T-helper 2 cell treated with Interferon-gamma antibody and Interleukin-4, amounts not matched to agents 5 μg/mL and 100 μg/mL, for 36 hours (primary cell): ENCODE data around the gene SH3RF2.
A peak's percentile ranks its signal among the peaks of the same experiment; 100 is the strongest.

Experiments used
- DNase-seq: peaks from one replicate; pipeline ENCODE4 v3.0.0; 2021; ENCODE audit warnings: low spot score
- H3K27ac Mint-ChIP-seq: one replicate; pipeline ENCODE4 v1.8.0; 2021; ENCODE audit warnings: mild to moderate bottlenecking, mixed read lengths
- H3K27me3 Mint-ChIP-seq: one replicate; pipeline ENCODE4 v1.8.0; 2021; ENCODE audit warnings: low read depth, mixed read lengths
- H3K36me3 Mint-ChIP-seq: one replicate; pipeline ENCODE4 v1.8.0; 2021; ENCODE audit warnings: low read depth, mixed read lengths
- H3K4me1 Mint-ChIP-seq: one replicate; pipeline ENCODE4 v1.8.0; 2021; ENCODE audit warnings: low read depth, mixed read lengths
- H3K4me3 Mint-ChIP-seq: one replicate; pipeline ENCODE4 v1.8.0; 2022; ENCODE audit warnings: mild to moderate bottlenecking, moderate library complexity, mixed read lengths
- H3K9me3 Mint-ChIP-seq: one replicate; pipeline ENCODE4 v1.8.0; 2021; ENCODE audit warnings: mixed read lengths

The SH3RF2 gene

GRCh38 chr5:145931718-145932117 is 4.7 kb upstream of the SH3RF2 start:
- H3K27ac Mint-ChIP-seq, result no peak overlapping the region
- no peaks in the 10 kb centered on the region for H3K9me3 Mint-ChIP-seq
- H3K36me3 Mint-ChIP-seq, result no peaks in the 10 kb centered on the region
- DNase-seq, result no peak
- H3K27me3 Mint-ChIP-seq, result peaks cover 37% of the 10 kb centered on the region
- H3K4me3 Mint-ChIP-seq, result no peak overlapping the region
- peaks cover 16% of the 10 kb centered on the region for H3K4me1 Mint-ChIP-seq

GRCh38 chr5:145934276-145934675 is 2.1 kb upstream of the SH3RF2 start:
- H3K9me3 Mint-ChIP-seq, result no peaks in the 10 kb centered on the region
- H3K27ac Mint-ChIP-seq, result no peak overlapping the region
- no peak overlapping the region for H3K4me3 Mint-ChIP-seq
- no peak for DNase-seq
- H3K27me3 Mint-ChIP-seq, result peaks cover 41% of the 10 kb centered on the region
- H3K36me3 Mint-ChIP-seq, result no peaks in the 10 kb centered on the region
- H3K4me1 Mint-ChIP-seq, result peaks cover 36% of the 10 kb centered on the region

- Mint-ChIP-seq H3K4me3 (peak overlapping the region; percentile 85), H3K27ac (peak overlapping the region; percentile 39)
- DNase-seq, result peak; percentile 56
Measured at GRCh38 chr5:145937432-145938250, 1.3 kb downstream of the SH3RF2 start.

GRCh38 chr5:145938776-145939539 is 2.6 kb downstream of the SH3RF2 start:
- Mint-ChIP-seq H3K27ac (no peak overlapping the region), H3K4me3 (no peak overlapping the region), H3K36me3 (no peaks in the 10 kb centered on the region), H3K9me3 (no peaks in the 10 kb centered on the region), H3K4me1 (peaks cover 68% of the 10 kb centered on the region), H3K27me3 (peaks cover 28% of the 10 kb centered on the region)
- DNase-seq, result no peak

More at GRCh38 chr5:145937432-145938250, 1.3 kb downstream of the SH3RF2 start:
- Mint-ChIP-seq H3K27me3 (peaks cover 40% of the 10 kb centered on the region), H3K9me3 (no peaks in the 10 kb centered on the region), H3K4me1 (peaks cover 60% of the 10 kb centered on the region), H3K36me3 (no peaks in the 10 kb centered on the region)

GRCh38 chr5:145939540-145940065 is 3.2 kb downstream of the SH3RF2 start:
- peaks cover 64% of the 10 kb centered on the region for H3K4me1 Mint-ChIP-seq
- H3K27ac Mint-ChIP-seq, result no peak overlapping the region
- H3K36me3 Mint-ChIP-seq, result no peaks in the 10 kb centered on the region
- peaks cover 21% of the 10 kb centered on the region for H3K27me3 Mint-ChIP-seq
- no peaks in the 10 kb centered on the region for H3K9me3 Mint-ChIP-seq
- no peak overlapping the region for H3K4me3 Mint-ChIP-seq
- no peak for DNase-seq

- no peak for DNase-seq
- Mint-ChIP-seq H3K4me3 (no peak overlapping the region), H3K27ac (no peak overlapping the region), H3K9me3 (no peaks in the 10 kb centered on the region), H3K4me1 (peaks cover 72% of the 10 kb centered on the region), H3K27me3 (peaks cover 15% of the 10 kb centered on the region), H3K36me3 (no peaks in the 10 kb centered on the region)
Measured at GRCh38 chr5:145941096-145941447, 4.7 kb downstream of the SH3RF2 start.

- H3K4me1 Mint-ChIP-seq, result peaks cover 72% of the 10 kb centered on the region
- peaks cover 10% of the 10 kb centered on the region for H3K27me3 Mint-ChIP-seq
Measured at GRCh38 chr5:145941448-145942130, 5.2 kb downstream of the SH3RF2 start.

GRCh38 chr5:145942201-145942600 is 5.8 kb downstream of the SH3RF2 start:
- DNase-seq, result no peak
- Mint-ChIP-seq H3K27me3 (peaks cover 10% of the 10 kb centered on the region), H3K36me3 (no peaks in the 10 kb centered on the region), H3K9me3 (no peaks in the 10 kb centered on the region), H3K4me1 (peaks cover 69% of the 10 kb centered on the region), H3K27ac (no peak overlapping the region), H3K4me3 (no peak overlapping the region)

More at GRCh38 chr5:145941448-145942130, 5.2 kb downstream of the SH3RF2 start:
- H3K4me3 Mint-ChIP-seq, result no peak overlapping the region
- H3K9me3 Mint-ChIP-seq, result no peaks in the 10 kb centered on the region
- DNase-seq, result peak; percentile 31
- no peak overlapping the region for H3K27ac Mint-ChIP-seq
- H3K36me3 Mint-ChIP-seq, result no peaks in the 10 kb centered on the region

- Mint-ChIP-seq H3K27me3 (peaks cover 10% of the 10 kb centered on the region), H3K27ac (no peak overlapping the region), H3K36me3 (no peaks in the 10 kb centered on the region), H3K4me1 (peaks cover 66% of the 10 kb centered on the region), H3K4me3 (no peak overlapping the region), H3K9me3 (no peaks in the 10 kb centered on the region)
- DNase-seq, result no peak
Measured at GRCh38 chr5:145942749-145943148, 6.4 kb downstream of the SH3RF2 start.

GRCh38 chr5:145943674-145944121 is 7.3 kb downstream of the SH3RF2 start:
- no peaks in the 10 kb centered on the region for H3K36me3 Mint-ChIP-seq
- peaks cover 58% of the 10 kb centered on the region for H3K4me1 Mint-ChIP-seq
- no peak overlapping the region for H3K27ac Mint-ChIP-seq
- no peak for DNase-seq
- no peak overlapping the region for H3K4me3 Mint-ChIP-seq
- H3K27me3 Mint-ChIP-seq, result peaks cover 6% of the 10 kb centered on the region
- H3K9me3 Mint-ChIP-seq, result no peaks in the 10 kb centered on the region

- Mint-ChIP-seq H3K4me1 (peaks cover 56% of the 10 kb centered on the region), H3K4me3 (no peak overlapping the region), H3K9me3 (no peaks in the 10 kb centered on the region), H3K36me3 (no peaks in the 10 kb centered on the region), H3K27ac (no peak overlapping the region), H3K27me3 (peaks cover 10% of the 10 kb centered on the region)
- no peak for DNase-seq
Measured at GRCh38 chr5:145944328-145944727, 8.0 kb downstream of the SH3RF2 start.

GRCh38 chr5:145945620-145946111 is 9.3 kb downstream of the SH3RF2 start:
- Mint-ChIP-seq H3K36me3 (no peaks in the 10 kb centered on the region), H3K27ac (peak overlapping the region; percentile 74)

GRCh38 chr5:145946112-145946861 is 9.9 kb downstream of the SH3RF2 start:
- H3K36me3 Mint-ChIP-seq, result no peaks in the 10 kb centered on the region
- no peaks in the 10 kb centered on the region for H3K9me3 Mint-ChIP-seq
- H3K27me3 Mint-ChIP-seq, result peaks cover 11% of the 10 kb centered on the region
- H3K4me1 Mint-ChIP-seq, result peaks cover 42% of the 10 kb centered on the region
- DNase-seq, result peak; percentile 59
- peak overlapping the region; percentile 74 for H3K27ac Mint-ChIP-seq
- peak overlapping the region; percentile 19 for H3K4me3 Mint-ChIP-seq

More at GRCh38 chr5:145945620-145946111, 9.3 kb downstream of the SH3RF2 start:
- DNase-seq, result no peak
- Mint-ChIP-seq H3K9me3 (no peaks in the 10 kb centered on the region), H3K4me1 (peaks cover 46% of the 10 kb centered on the region), H3K27me3 (peaks cover 11% of the 10 kb centered on the region), H3K4me3 (no peak overlapping the region)
